RCC 7860 (cell line): ENCODE measurements around the gene COQ9.

Experiments used
- DNase-seq: peaks from one replicate; pipeline ENCODE4 v3.0.0-alpha.2; 2015; ENCODE audit warnings: low spot score
- FAIRE-seq: peaks from 2 replicates; lab custom pipeline; 2012; peaks lifted over from hg19 to GRCh38; lab: Jason Lieb, UNC

The COQ9 gene

GRCh38 chr16:57471852-57472664 is 24.8 kb downstream of the COQ9 start:
- FAIRE-seq = no peak
- DNase-seq = no peak

GRCh38 chr16:57472665-57473060 is 25.4 kb downstream of the COQ9 start:
- DNase-seq (no peak), FAIRE-seq (no peak)

GRCh38 chr16:57473176-57473840 is 26.0 kb downstream of the COQ9 start:
- DNase-seq (no peak), FAIRE-seq (no peak)

- no peak for FAIRE-seq
These were observed 26.6 kb downstream of the COQ9 start for GRCh38 chr16:57473906-57474305.

DNA sequence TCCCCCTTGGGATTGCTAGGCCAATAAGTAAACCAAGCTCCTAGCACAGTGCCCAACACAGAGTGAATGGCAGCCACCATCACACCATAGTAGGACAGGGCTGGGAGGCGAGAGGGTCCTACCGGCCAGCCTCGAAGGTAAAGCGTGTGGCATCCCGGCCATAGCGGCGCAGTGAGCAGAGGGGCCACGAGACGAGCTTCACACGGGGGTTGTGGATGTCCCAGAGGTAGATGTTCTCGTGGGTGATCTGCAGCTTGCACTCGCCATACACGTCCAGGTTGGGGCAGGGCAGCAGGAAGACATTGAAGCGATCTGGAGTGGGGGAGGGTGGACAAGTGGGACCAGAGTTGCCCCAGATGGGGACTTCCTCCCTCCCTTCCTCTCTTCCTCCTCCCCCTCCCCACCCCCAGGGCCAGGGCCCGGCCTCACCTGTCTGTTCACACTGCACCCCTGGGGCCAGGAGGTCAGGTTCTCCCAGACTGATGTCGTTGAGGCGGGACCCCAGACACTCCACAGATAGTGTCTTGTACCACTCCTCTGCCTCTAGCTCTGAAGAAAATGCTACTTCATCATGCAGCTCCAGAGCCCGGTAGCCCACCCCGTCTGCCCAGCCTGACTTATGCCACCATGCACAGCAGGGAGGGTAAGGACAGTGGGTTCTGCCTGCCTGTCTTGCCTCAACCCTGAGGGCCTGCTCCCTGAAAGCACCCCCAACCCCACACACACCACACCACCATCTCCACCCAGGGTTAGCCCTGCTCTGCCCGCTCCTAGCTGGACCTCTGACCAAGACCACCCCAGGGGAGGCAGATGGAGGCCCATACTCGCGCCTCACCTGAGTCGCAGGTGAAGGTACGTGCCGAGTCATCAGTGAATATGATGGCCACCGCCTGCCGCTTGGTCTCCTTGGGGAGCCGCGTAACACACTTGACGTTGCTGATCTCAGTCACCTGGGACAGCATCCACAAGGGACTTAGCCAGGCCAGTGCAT is 27.7 kb downstream of the COQ9 start:
- DNase-seq (no peak), FAIRE-seq (no peak)

More at GRCh38 chr16:57473906-57474305, 26.6 kb downstream of the COQ9 start:
- no peak for DNase-seq

DNA sequence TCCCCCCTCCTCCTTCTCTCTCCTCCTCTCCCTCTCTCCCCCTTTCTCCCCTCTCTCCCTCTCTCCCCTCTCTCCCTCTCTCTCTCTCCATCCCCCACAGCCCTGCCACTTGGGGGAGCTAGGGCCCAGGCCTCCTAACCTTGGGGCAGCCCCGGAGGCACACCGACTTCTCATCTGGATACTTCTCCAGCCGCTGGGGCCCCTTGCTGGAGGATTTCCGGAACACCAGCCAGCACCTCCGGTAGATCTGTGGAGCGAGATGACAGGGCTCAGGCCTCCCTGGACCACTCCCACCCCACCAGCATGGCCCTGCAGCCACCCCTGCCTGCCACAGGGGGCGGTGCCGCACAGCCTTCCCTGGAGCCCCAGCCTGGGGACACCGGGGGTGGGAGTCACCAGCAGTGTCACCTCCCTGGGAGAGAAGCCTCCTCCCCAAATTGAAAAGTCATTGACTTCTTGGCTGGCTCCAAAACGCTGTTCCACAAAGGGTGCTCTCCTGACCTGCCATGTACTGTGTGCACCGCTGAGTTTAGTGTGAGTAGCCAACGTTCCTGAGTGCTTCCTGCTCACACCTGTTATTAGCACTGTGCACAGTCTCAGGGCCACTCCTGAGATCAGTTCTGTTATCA is 28.5 kb downstream of the COQ9 start:
- FAIRE-seq (no peak), DNase-seq (no peak)

- DNase-seq = no peak
- no peak for FAIRE-seq
These were observed 29.5 kb downstream of the COQ9 start for GRCh38 chr16:57476546-57477410.

- DNase-seq (no peak), FAIRE-seq (no peak)
These were observed 30.4 kb downstream of the COQ9 start for GRCh38 chr16:57477531-57478202.

- DNase-seq = no peak
- FAIRE-seq = no peak
These were observed 31.3 kb downstream of the COQ9 start for GRCh38 chr16:57478396-57479204.

- DNase-seq (peak; percentile 71), FAIRE-seq (peak; percentile 56)
These were observed 32.1 kb downstream of the COQ9 start for GRCh38 chr16:57479205-57479975.

DNA sequence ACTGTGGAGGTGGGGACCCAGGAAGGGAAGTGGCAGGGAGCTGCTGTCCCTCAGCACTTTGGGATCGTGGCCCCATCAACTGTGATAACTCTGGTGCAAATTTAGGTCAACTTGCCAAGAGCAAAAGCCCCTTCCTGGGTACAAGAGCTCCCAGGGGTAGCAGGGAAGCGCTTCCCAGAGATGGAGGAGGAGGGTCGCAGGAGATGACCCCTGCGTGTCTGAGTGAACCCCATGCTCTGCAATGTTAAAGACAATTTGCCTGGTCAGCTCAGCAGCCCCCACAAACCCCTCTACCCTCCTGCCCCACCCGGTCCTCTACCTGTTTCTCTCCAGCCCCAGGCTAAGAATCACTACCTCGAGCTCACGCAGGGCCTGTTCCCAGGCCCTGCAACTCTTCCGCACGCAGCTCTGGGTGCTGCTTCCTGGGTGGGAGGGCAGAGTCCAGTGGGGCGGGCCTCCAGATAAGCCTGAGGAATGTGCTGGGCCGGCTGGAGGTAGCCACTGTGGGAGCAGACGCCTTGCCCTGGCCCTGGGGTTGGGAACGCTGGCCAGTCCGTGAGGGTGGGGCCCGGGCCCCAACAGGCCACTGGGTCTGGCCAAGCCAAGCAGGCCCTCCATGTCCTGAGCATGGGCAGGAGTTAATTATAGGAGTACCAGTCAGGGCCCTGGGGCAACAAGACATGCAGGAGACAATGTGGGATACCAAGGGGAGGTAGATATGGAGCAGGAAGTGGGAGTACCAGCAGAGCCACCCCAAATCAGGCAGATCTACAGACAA is 32.9 kb downstream of the COQ9 start:
- FAIRE-seq = no peak
- DNase-seq = peak; percentile 79

DNA sequence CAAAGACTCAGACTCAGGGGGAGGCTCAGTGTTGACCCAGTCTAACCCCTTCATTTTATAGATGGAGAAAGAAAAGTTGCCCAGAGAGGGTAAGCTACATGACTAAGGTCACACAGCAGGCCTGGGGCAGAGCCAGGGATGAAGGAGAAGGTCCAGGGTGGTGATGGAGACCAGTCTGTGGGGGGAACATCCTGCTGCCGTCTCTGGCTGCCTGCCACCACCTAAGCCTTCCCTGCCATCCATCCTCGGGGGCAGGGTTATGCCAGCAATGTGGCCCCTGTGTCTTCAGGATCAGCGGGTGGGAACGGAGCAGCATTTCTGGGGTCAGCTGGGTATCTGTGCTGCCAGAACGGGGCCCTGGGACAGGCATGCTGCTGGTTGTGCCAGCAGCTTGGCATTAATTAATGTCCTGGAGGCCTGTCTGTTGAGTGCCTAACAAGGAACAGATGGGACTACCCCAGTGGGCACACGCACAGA is 33.5 kb downstream of the COQ9 start:
- no peak for DNase-seq
- no peak for FAIRE-seq

GRCh38 chr16:57481421-57481820 is 34.1 kb downstream of the COQ9 start:
- no peak for DNase-seq
- FAIRE-seq = no peak

- FAIRE-seq (no peak), DNase-seq (no peak)
These were observed 35.7 kb downstream of the COQ9 start for GRCh38 chr16:57482845-57483545.

- FAIRE-seq = no peak
- DNase-seq = no peak
These were observed 36.6 kb downstream of the COQ9 start for GRCh38 chr16:57483725-57484514.
